Hematopoietic multipotent progenitor cell treated with erythropoietin and hydrocortisone succinate and interleukin-3 and kit ligand, for 15 days (in vitro differentiated cells): ENCODE results near the gene PITX3.
A peak's percentile ranks its signal among the peaks of the same experiment; 100 is the strongest.
"Not testable (repeated sequence)": the region's sequence is repeated elsewhere in the genome, so short reads cannot be mapped to it uniquely, and the experiment has no call there.

Source experiments
- DNase-seq: peaks from one replicate; pipeline ENCODE4 v3.0.0-alpha.2; 2015; ENCODE audit warnings: low spot score

The PITX3 gene

DNA sequence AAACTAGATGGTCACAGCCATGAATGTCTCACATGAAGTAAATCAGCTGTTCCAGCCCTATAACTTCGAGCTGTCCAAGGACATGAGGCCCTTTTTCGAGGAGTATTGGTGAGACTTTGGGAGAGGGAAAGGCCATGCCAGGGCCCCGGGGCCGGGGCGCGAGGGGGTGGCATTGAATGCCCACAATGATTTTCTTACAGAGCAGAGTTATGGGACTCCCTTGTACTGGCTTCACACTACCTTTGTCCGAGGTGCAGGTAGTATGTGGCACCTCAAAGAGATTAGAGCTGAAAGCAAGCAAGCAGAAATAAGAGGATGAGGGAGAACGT, 14.8 kb downstream of the PITX3 start:
- DNase-seq, result no peak

DNA sequence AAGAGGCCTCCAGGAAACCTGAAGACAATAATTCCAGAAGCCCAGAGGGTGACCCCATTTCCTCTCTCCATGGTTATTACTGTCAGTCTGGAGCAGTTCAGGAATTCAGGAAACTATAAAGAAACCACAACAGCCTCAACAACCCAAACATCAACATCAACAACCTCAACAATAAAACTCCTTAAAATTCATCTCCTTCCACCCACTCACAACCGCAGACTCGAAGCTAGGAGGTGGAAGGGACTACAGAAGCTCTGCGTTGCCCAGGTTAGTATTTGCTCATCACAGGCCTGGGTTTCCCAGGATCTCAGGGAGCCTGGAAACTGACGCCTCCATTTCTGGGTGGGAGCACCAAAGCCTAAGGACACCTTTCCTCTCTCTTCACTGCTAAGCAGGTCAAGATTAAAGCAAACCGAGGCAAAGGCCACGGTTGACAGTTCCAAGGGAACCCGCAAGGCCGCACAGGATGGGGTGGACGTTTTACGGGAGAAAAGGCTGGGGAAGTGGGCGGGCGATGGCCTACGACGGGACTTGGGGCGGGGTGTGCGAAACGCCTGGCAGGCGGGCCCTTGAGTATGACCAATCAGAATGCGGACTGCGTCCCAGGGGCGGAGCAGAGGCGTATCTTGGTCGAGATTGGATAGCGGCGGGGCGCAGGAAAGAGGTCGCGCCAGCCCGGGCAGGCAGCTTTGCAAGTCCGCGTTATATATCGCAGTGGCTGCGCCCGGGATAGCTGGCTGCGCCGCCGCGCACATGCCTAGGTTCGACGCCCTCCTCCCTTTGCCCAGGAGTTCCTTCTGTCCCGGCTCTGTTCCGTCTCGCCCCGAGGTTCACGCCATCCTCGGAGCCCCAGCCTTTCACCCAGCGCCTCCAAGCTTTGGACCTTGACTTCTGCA, 15.4 kb downstream of the PITX3 start, which contains the start of gene ELOVL3:
ELOVL3 (plus strand) TSS at position 654 of the 896 bp plus-strand sequence. CDS start 250 bp downstream, outside the sequence.
- DNase-seq, result peak; percentile 84

DNA sequence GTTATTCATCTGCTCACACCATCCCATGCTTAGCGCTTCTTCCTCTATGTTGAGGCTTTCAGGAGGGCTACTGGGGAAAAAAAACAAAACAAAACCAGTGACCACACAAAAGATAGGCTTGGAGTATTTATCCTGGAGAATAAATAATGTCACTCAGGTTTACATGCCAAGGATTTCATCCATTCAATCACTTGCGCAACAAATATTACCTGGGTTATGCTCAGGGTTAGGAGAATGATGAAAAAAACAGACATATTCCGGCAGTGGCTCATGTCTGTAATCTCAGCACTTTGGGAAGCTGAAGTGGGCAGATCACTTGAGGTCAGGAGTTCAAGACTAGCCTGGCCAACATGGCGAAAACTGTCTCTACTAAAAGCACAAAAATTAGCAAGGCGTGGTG, 18.5 kb downstream of the PITX3 start:
- no peak for DNase-seq

DNA sequence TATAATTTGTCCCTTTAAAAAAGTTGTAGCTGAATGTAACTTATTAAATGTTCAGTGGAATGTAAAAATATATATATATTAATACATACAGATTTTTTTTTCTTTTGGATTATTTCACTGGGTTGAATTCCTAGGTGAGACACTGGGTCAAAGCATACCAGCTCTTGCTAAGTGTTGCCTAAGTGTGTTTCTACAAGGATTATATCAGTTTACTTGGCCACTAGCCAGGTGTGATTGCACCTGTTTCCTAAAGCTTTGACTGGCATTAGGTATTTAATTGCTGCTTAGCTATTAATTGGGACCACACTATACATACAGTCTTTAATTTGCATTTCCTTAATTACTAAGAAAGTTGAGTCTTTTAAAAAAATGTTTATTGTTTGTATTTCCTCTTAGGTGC, 20.7 kb downstream of the PITX3 start:
- no peak for DNase-seq

DNA sequence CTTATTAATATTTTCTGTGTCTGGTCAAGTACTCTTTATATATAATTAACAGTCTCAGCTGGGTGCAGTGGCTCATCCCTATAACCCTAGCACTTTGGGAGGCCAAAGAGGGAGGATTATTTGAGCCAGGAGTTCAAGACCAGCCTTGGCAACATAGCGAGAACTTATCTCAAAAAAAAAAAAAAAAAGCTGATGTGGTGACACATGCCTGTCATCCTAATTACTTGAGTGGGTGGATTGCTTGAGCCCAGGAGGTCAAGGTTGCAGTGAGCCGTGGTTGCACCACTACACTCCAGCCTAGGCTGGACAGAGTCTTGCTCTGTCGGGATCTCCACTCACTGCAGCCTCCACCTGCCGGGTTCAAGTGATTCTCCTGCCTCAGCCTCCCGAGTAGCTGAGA, 21.9 kb downstream of the PITX3 start:
- no peak for DNase-seq

DNA sequence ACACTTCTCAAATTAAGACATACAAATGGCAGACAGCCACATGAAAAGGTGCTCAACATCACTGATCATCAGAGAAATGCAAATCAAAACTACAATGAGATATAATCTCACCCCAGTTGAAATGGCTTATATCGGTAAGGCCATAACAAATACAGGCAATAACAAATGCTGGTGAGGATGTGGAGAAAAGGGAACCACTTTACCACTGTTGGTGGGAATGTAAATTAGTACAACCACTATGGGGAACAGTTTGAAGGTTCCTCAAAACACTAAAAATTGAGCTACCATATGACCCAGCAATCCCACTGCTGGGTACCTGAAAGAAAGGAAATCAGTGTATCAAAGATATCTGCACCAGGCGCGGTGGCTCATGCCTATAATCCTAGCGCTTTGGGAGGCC, 27.7 kb downstream of the PITX3 start:
- not testable (repeated sequence) for DNase-seq

DNA sequence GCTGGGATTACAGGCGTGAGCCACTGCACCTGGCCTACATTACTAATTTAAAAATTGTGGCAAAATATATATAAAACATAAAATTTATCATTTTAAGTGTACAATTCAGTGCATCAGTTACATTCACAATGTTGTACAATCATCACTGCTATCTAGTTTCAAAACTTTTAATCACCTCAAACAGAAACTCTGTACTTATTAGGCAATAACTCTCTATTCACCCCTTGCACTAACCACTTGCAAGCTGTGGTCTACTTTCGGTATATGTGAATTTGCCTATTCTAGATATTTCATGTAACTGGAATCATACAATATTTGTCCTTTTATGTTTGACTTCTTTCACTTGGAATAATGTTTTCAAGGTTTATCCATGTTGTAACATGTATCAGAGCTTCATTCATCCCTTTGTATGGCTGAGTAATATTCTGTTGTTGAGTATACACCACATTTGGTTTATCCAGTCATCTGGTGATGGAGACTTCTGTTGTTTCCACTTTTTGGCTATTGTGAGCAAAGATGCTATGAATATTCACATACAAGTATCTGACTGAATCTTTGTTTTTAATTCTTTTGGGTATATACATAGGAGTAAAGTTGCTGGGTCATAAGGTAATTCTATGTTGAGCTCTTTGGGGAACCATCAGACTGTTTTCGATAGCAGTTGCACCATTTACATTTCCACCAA, 29.6 kb downstream of the PITX3 start:
- DNase-seq, result no peak

DNA sequence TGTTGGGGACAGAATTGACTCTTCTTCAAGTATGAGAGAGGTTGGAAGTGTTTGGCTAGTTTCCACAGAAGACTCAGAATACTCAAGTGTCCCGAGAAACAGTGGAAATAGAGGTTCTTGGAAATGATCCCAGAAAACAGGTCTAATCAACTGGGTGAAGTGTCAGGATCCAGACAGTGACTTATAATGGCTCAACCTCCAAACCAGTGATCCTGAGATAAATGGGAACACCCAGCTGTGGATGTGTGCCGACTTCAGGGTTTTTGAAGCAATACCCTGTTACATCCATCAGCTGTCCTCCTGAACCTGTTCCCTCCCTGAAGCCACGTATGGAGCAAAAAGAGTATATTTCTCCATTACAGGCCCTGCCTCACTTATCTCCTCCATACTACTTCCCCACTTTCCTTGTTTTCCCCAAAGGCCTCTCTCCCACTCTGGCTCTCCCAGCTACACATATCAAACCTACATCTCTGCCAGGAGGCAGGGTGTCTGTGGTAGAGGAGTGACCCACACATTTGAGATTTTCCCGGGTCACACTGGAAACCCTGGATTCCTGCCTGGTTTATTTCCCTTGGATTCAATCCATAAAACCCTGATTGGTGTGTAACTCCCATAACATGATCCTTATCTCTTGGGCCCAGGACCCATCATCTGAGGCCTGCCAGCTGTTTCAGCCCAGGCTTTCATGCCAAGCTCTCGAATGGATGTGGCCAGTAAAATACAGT, 32.8 kb downstream of the PITX3 start:
- no peak for DNase-seq

DNA sequence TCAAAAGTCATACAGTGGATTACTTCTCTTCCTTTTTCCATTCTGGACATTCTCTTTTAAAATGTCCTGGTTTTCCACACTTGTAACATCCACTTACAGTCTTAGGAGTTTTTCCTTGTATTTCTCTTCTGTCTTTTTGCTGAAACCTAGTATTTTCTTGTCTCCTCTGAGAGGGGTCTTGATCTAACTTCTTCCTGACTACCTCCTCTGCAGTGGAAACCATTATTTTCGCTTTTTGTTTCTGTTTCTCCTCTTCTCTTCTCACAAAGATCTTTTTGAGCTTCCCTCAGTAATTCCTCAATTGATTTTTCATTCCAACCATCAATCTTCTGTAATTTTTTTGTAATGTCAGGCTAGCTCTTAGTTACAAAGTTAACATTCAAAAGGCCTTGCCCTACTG, 38.9 kb downstream of the PITX3 start:
- no peak for DNase-seq

DNA sequence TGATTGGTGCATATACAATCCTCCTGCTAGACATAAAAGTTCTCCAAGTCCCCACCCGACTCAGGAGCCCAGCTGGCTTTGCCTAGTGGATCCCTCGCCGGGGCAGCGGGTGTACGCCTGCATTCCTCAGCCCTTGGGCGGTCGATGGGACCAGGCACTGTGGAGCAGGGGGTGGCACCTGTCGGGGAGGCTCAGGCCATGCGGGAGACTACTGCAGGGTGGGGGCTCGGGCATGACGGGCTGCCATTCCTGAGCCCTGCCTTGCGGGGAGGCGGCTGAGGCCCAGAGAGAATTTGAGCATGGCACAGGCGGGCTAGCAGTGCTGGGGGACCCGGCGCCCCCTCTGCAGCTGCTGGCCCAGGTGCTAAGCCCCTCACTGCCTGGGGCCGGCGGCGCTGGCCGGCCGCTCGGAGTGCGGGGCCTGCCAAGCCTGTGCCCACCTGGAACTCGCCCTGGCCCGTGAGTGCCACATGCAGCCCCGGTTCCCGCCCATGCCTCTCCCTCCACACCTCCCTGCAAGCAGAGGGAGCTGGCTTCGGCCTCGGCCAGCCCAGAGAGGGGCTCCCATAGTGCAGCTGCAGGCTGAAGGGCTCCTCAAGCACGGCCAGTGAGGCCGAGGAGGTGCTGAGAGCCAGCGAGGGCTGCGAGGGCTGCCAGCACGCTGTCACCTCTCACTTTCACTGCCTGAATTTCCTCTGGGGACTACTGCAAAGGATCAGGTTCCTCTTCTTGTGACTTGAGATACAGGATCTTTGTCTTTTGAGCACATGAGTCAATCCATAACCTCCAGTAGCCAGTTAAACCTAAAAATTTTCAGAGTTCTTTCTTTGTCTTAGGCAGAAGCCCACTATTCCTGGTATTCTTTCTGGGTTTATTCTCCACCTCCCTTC, 40.3 kb downstream of the PITX3 start:
- no peak for DNase-seq

DNA sequence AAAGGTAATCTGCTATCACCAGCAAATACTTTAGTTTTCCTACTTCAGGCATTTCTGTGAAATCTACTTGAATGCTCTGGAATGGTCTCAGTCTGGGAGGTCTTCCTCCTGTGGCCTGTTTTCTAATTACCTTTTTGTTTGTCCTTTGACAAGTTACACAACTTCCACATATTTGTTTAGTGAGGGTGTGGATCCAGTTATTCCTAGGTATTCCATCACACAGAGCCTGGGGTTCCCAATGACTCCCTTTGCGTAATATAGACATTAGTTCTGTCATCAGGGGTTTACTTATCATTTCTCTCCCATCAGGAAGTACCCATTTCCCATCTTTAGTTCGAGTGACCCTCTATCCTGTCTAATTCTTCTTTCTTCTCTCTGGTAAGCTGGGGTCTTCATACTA, 43.3 kb downstream of the PITX3 start:
- no peak for DNase-seq

DNA sequence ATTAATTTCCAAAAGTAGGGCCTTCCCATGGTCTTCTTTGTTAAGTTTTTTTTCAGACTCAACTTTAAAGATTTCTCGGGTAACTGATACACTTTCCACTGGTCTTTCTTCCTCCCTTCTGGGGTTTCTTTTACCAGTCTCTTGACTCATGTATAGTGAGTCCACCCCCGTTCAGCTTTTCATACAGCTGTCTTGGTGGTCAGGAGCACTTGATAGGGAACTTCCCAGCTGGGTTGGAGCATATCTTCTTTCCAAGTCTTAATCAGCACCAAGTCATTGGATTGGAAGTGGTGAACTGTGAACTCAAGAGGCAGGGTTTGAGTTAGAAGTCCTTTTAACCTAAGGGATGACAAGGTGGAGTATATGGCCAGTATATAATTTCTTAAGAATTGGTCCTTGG, 44.4 kb downstream of the PITX3 start:
- no peak for DNase-seq

DNA sequence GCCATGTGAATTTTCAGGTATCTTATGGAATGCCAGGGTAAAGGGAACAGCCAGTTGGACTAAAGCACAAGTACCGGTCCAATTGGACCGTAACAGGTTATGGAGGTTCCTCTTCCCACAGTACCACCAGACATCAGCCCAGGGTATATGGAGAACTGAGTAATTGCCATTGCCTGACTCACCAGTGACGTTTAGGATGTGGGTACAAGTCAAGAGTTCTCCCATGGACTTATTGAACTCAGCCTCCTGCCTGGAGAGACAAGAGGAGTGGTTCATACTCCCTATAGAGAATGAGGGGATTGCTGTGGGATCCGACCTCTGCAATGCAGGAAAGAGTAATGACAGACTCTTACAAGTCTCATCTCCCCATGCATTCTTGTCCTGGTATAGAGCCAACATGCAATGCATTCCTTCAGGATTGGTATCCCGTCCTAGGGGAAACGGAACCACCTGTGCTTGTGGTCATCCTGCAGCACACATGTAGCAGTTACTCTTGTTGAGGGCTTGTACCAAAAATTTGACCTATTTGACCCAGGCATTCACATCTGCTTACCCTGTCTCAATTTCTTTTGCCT, 45.9 kb downstream of the PITX3 start:
- DNase-seq, result no peak

DNA sequence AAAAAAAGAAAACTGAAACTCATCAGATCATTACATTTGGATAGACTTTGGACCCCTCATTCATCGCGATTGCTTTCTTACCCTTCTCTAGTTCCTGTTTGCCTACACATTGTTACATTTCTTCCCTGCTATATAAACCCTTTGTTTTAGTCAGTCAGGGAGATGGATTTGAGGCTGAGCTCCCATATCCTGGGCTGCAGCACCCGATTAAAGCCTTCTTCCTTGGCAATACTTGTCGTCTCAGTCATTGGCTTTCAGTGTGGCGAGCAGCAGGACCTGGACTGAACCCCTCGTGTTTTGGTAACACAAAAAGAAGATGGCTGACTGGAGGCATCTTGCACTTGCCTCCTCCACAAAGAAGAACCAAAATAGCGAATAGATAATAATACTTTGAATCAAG, 49.4 kb downstream of the PITX3 start:
- DNase-seq, result no peak

DNA sequence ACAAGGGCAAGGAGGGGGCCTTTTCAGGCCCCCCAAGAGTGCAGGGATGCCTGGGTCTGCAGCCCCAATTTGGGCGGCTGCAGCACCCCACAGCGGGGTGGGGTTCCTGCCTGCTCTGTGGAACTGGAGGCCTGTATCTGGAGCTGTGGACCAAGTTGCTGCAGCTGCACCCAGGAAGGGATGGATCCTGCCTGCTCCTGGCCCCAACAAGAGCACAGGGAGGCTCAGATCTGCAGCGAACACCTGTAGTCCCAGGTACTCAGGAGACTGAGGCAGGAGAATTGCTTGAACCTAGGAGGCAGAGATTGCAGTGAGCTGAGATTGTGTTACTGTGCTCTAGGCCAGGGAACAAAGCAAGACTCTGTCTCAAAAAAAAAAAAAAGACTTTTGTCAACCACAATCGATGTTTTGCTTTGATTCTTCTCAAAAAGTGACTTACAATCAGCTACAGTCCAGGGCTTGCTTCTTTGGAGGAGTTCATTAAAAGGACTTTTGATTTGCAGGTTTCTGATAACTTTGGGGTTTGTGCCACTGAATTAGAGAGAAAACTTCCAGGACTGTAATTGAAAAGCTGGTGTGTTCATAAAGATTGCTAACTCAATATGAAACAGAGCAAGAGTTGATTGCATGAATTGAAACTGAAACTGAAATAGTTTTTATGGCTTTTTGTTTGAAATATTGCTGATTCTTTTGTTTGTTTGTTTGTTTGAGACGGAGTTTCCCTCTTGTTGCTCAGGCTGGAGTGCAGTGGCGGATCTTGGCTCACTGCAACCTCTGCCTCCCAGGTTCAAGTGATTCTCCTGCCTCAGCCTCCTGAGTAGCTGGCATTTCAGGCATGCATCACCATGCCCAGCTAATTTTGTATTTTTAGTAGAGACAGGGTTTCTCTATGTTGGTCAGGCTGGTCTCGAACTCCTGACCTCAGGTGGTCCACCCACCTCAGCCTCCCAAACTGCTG, 52.1 kb downstream of the PITX3 start:
- not testable (repeated sequence) for DNase-seq

DNA sequence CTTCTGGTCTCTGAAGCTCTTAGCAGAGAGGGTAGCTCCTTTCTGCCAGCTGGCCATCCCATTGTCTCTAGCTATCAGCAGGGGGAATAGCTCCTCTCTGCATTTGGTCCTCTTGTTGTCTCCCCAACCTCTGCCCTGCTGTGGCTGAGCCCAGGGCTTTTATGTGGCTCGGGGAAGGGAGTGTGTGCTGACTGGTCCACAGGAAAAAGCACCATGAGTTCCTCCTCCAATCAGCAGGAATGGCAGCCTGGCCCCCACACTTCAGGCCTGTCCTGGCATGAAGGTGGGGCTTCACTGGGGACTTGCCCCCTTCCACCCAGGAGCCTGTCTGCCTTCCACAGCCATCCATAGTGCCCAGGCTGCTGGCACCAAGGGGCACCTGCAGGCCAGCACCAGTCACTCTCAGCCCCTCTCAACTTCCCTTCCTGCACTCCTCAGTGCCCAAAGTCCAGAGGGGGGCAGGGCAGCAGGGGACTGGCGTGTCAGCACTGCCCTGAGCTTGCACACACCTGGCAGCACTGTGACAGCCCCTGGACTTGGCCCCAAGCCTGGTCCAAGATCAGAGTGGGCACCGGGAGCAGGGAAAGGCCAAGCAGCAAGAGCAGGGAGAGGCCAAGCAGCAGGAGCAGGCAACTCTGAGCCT, 52.9 kb downstream of the PITX3 start:
- DNase-seq, result no peak

DNA sequence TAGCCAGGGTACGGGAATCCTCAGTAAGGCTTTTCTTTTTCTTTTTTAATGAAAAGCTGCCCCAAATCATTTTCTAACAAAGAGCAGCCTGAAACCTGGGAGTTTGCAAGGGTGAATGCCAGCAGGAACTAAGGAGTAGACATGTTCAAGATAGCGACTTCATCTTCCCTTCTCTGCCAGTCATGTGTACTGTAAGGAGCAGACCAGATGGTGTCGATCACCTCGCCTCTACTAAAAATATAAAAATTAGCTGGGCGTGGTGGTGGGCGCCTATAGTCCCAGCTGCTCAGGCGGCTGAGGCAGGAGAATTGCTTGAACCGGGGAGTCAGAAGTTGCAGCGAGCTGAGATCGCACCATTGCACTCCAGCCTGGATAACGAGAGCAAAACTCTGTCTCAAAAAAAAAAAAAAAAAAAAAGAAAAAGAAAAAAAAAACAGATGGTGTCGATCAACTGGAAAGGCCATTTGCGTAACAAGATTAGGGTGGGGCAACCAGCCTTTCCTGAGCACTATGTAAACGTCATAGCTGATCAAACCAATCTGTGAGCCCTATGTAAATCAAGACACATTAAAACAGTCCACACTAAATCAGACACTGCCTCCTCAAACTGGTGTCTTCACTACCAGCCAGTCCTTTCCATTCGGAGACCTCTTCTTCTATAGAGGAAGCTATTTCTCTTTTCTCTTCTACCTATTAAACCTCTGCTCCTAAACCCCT, 55.3 kb downstream of the PITX3 start:
- no peak for DNase-seq

DNA sequence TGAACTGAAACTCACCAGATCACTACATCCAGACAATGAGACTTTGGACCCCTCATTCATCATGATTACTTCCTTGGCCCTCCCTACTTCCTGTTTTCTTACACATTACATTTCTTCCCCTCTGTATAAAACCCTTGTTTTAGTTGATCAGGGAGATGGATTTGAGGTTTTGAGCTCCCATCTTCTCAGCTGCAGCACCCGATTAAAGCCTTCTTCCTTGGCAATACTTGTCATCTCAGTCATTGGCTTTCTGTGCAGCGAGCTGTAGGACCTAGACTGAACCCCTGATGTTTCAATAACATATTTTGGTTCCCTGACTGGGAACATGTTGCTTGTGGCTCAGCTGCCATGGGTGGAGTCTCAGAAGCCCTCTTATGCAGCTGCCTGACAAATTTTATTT, 56.0 kb downstream of the PITX3 start:
- DNase-seq, result no peak

DNA sequence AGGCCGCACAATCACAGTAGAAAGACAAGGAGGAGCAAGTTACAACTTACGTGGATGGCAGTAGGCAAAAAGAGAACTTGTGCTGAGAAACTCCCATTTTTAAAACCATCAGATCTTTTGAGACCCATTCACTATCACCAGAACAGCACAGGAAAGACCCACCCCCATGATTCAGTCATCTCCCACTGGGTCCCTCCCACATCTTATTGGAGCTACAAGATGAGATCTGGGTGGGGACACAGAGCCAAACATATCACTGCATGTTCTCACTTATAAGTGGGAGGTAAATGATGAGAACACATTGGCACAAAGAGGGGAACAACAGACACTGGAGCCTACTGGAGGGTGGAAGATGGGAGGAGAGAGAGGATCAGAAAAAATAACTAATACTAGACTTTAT, 56.7 kb downstream of the PITX3 start:
- no peak for DNase-seq
